Measurements from ENCODE around the gene HOOK1.

DNA sequence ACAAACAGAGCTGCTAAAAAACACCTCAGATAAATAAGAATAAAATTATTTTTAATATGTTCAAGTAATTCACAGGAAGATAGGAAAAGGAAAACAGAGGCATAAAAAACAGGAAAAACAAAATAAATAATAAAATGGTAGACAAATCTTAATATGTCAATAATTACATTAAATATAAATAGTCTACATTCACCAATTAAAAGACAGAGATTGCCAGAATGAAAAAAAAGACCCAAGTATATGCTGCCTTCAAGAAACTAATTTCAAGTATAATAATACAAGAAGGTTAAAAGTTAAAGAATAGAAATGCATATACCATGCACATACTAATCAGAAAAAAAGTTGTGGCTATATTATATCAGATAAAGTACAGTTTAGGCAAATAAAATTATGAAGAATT, 109.9 kb downstream of the HOOK1 start:
- TF ChIP-seq, protein P1, sequence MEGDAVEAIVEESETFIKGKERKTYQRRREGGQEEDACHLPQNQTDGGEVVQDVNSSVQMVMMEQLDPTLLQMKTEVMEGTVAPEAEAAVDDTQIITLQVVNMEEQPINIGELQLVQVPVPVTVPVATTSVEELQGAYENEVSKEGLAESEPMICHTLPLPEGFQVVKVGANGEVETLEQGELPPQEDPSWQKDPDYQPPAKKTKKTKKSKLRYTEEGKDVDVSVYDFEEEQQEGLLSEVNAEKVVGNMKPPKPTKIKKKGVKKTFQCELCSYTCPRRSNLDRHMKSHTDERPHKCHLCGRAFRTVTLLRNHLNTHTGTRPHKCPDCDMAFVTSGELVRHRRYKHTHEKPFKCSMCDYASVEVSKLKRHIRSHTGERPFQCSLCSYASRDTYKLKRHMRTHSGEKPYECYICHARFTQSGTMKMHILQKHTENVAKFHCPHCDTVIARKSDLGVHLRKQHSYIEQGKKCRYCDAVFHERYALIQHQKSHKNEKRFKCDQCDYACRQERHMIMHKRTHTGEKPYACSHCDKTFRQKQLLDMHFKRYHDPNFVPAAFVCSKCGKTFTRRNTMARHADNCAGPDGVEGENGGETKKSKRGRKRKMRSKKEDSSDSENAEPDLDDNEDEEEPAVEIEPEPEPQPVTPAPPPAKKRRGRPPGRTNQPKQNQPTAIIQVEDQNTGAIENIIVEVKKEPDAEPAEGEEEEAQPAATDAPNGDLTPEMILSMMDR (IDR thresholded peaks at IDR 0.05): no peak
- no peak for TF ChIP-seq POLR2A (IDR thresholded peaks at IDR 0.05)
- no peak for TF ChIP-seq EP300 (IDR thresholded peaks at IDR 0.05)
- TF ChIP-seq POLR2AphosphoS5 (IDR thresholded peaks at IDR 0.05): no peak
